ENCODE data around the gene SDK2. TPM values are rescaled to one million over a fixed set of nuclear protein-coding genes. Genes with fewer than 3 reads are reported as not detected.

The SDK2 gene
- polyA plus RNA-seq, 2 donors = 0.29 to 0.55 TPM

GRCh38 chr17:73363442-73364154 is 280.6 kb downstream of the SDK2 start:
- Histone ChIP-seq H3K4me3 (ENCODE audit: low read depth in 1 of 2, low read length in 2 of 2) (no peak overlapping the region), H3K27ac (ENCODE audit: low read depth in 2 of 2, low read length in 1 of 2) (no peak overlapping the region), H3K36me3 (ENCODE audit: control insufficient read depth in 2 of 2, insufficient read depth in 2 of 2, low read length in 1 of 2) (no peaks in the 10 kb centered on the region), H3K27me3 (ENCODE audit: control insufficient read depth in 1 of 2, insufficient read depth in 2 of 2, low read length in 2 of 2) (no peaks in the 10 kb centered on the region), H3K9me3 (ENCODE audit: control insufficient read depth in 2 of 2, insufficient read depth in 1 of 2, low read depth in 1 of 2, low read length in 1 of 2) (no peaks in the 10 kb centered on the region), H3K4me1 (ENCODE audit: control insufficient read depth in 2 of 2, insufficient read depth in 2 of 2, low read length in 1 of 2) (peaks cover 0 to 4% of the 10 kb centered on the region in 2 donors)
- WGBS, 2 donors = 69 to 75% methylated on average over 8 of the region's 8 CpGs

GRCh38 chr17:73362697-73363096 is 281.5 kb downstream of the SDK2 start:
- Histone ChIP-seq H3K36me3 (ENCODE audit: control insufficient read depth in 2 of 2, insufficient read depth in 2 of 2, low read length in 1 of 2) (no peaks in the 10 kb centered on the region), H3K9me3 (ENCODE audit: control insufficient read depth in 2 of 2, insufficient read depth in 1 of 2, low read depth in 1 of 2, low read length in 1 of 2) (no peaks in the 10 kb centered on the region), H3K4me3 (ENCODE audit: low read depth in 1 of 2, low read length in 2 of 2) (no peak overlapping the region), H3K27ac (ENCODE audit: low read depth in 2 of 2, low read length in 1 of 2) (no peak overlapping the region), H3K4me1 (ENCODE audit: control insufficient read depth in 2 of 2, insufficient read depth in 2 of 2, low read length in 1 of 2) (peaks cover 0 to 4% of the 10 kb centered on the region in 2 donors), H3K27me3 (ENCODE audit: control insufficient read depth in 1 of 2, insufficient read depth in 2 of 2, low read length in 2 of 2) (no peaks in the 10 kb centered on the region)
- WGBS, 2 donors = 81 to 88% methylated on average over 11 of the region's 11 CpGs

- H3K36me3 ChIP-seq (ENCODE audit: control insufficient read depth in 2 of 2, insufficient read depth in 2 of 2, low read length in 1 of 2) = no peaks in the 10 kb centered on the region
- 76 to 77% methylated on average over 29 of the region's 29 CpGs for WGBS, 2 donors
- H3K4me3 ChIP-seq (ENCODE audit: low read depth in 1 of 2, low read length in 2 of 2) = no peak overlapping the region
- peaks cover 3 to 8% of the 10 kb centered on the region in 2 donors for H3K4me1 ChIP-seq (ENCODE audit: control insufficient read depth in 2 of 2, insufficient read depth in 2 of 2, low read length in 1 of 2)
- no peaks in the 10 kb centered on the region for H3K27me3 ChIP-seq (ENCODE audit: control insufficient read depth in 1 of 2, insufficient read depth in 2 of 2, low read length in 2 of 2)
- no peak overlapping the region for H3K27ac ChIP-seq (ENCODE audit: low read depth in 2 of 2, low read length in 1 of 2)
- H3K9me3 ChIP-seq (ENCODE audit: control insufficient read depth in 2 of 2, insufficient read depth in 1 of 2, low read depth in 1 of 2, low read length in 1 of 2) = no peaks in the 10 kb centered on the region
Observed at GRCh38 chr17:73360961-73361761, 283.1 kb downstream of the SDK2 start.

GRCh38 chr17:73359987-73360410 is 284.2 kb downstream of the SDK2 start:
- no peaks in the 10 kb centered on the region for H3K36me3 ChIP-seq (ENCODE audit: control insufficient read depth in 2 of 2, insufficient read depth in 2 of 2, low read length in 1 of 2)
- H3K27ac ChIP-seq (ENCODE audit: low read depth in 2 of 2, low read length in 1 of 2) = no peak overlapping the region
- no peaks in the 10 kb centered on the region for H3K9me3 ChIP-seq (ENCODE audit: control insufficient read depth in 2 of 2, insufficient read depth in 1 of 2, low read depth in 1 of 2, low read length in 1 of 2)
- H3K4me1 ChIP-seq (ENCODE audit: control insufficient read depth in 2 of 2, insufficient read depth in 2 of 2, low read length in 1 of 2) = peaks cover 5 to 11% of the 10 kb centered on the region in 2 donors
- H3K27me3 ChIP-seq (ENCODE audit: control insufficient read depth in 1 of 2, insufficient read depth in 2 of 2, low read length in 2 of 2) = no peaks in the 10 kb centered on the region
- WGBS, 2 donors = 46 to 54% methylated on average over 7 of the region's 7 CpGs
- H3K4me3 ChIP-seq (ENCODE audit: low read depth in 1 of 2, low read length in 2 of 2) = no peak overlapping the region

- Histone ChIP-seq H3K4me1 (ENCODE audit: control insufficient read depth in 2 of 2, insufficient read depth in 2 of 2, low read length in 1 of 2) (peaks cover 5 to 11% of the 10 kb centered on the region in 2 donors), H3K36me3 (ENCODE audit: control insufficient read depth in 2 of 2, insufficient read depth in 2 of 2, low read length in 1 of 2) (no peaks in the 10 kb centered on the region), H3K4me3 (ENCODE audit: low read depth in 1 of 2, low read length in 2 of 2) (no peak overlapping the region), H3K27me3 (ENCODE audit: control insufficient read depth in 1 of 2, insufficient read depth in 2 of 2, low read length in 2 of 2) (no peaks in the 10 kb centered on the region), H3K27ac (ENCODE audit: low read depth in 2 of 2, low read length in 1 of 2) (no peak overlapping the region), H3K9me3 (ENCODE audit: control insufficient read depth in 2 of 2, insufficient read depth in 1 of 2, low read depth in 1 of 2, low read length in 1 of 2) (no peaks in the 10 kb centered on the region)
- 82 to 83% methylated on average over 10 of the region's 10 CpGs for WGBS, 2 donors
Observed at GRCh38 chr17:73359352-73359751, 284.9 kb downstream of the SDK2 start.

- Histone ChIP-seq H3K9me3 (ENCODE audit: control insufficient read depth in 2 of 2, insufficient read depth in 1 of 2, low read depth in 1 of 2, low read length in 1 of 2) (no peaks in the 10 kb centered on the region), H3K27me3 (ENCODE audit: control insufficient read depth in 1 of 2, insufficient read depth in 2 of 2, low read length in 2 of 2) (no peaks in the 10 kb centered on the region), H3K4me1 (ENCODE audit: control insufficient read depth in 2 of 2, insufficient read depth in 2 of 2, low read length in 1 of 2) (peaks cover 5 to 11% of the 10 kb centered on the region in 2 donors), H3K36me3 (ENCODE audit: control insufficient read depth in 2 of 2, insufficient read depth in 2 of 2, low read length in 1 of 2) (no peaks in the 10 kb centered on the region), H3K4me3 (ENCODE audit: low read depth in 1 of 2, low read length in 2 of 2) (no peak overlapping the region), H3K27ac (ENCODE audit: low read depth in 2 of 2, low read length in 1 of 2) (no peak overlapping the region)
- 79 to 91% methylated on average over 9 of the region's 9 CpGs for WGBS, 2 donors
Observed at GRCh38 chr17:73358668-73359067, 285.6 kb downstream of the SDK2 start.

GRCh38 chr17:73357981-73358380 is 286.3 kb downstream of the SDK2 start:
- H3K36me3 ChIP-seq (ENCODE audit: control insufficient read depth in 2 of 2, insufficient read depth in 2 of 2, low read length in 1 of 2) = no peaks in the 10 kb centered on the region
- H3K4me3 ChIP-seq (ENCODE audit: low read depth in 1 of 2, low read length in 2 of 2) = no peak overlapping the region
- no peaks in the 10 kb centered on the region for H3K27me3 ChIP-seq (ENCODE audit: control insufficient read depth in 1 of 2, insufficient read depth in 2 of 2, low read length in 2 of 2)
- WGBS, 2 donors = 88 to 90% methylated on average over 19 of the region's 19 CpGs
- no peaks in the 10 kb centered on the region for H3K9me3 ChIP-seq (ENCODE audit: control insufficient read depth in 2 of 2, insufficient read depth in 1 of 2, low read depth in 1 of 2, low read length in 1 of 2)
- H3K27ac ChIP-seq (ENCODE audit: low read depth in 2 of 2, low read length in 1 of 2) = no peak overlapping the region
- peaks cover 5 to 11% of the 10 kb centered on the region in 2 donors for H3K4me1 ChIP-seq (ENCODE audit: control insufficient read depth in 2 of 2, insufficient read depth in 2 of 2, low read length in 1 of 2)

- Histone ChIP-seq H3K36me3 (ENCODE audit: control insufficient read depth in 2 of 2, insufficient read depth in 2 of 2, low read length in 1 of 2) (no peaks in the 10 kb centered on the region), H3K27ac (ENCODE audit: low read depth in 2 of 2, low read length in 1 of 2) (no peak overlapping the region), H3K4me1 (ENCODE audit: control insufficient read depth in 2 of 2, insufficient read depth in 2 of 2, low read length in 1 of 2) (peaks cover 5 to 11% of the 10 kb centered on the region in 2 donors), H3K9me3 (ENCODE audit: control insufficient read depth in 2 of 2, insufficient read depth in 1 of 2, low read depth in 1 of 2, low read length in 1 of 2) (no peaks in the 10 kb centered on the region), H3K4me3 (ENCODE audit: low read depth in 1 of 2, low read length in 2 of 2) (no peak overlapping the region), H3K27me3 (ENCODE audit: control insufficient read depth in 1 of 2, insufficient read depth in 2 of 2, low read length in 2 of 2) (no peaks in the 10 kb centered on the region)
- 72 to 76% methylated on average over 9 of the region's 9 CpGs for WGBS, 2 donors
Observed at GRCh38 chr17:73357318-73357717, 286.9 kb downstream of the SDK2 start.

GRCh38 chr17:73356561-73357170 is 287.6 kb downstream of the SDK2 start:
- Histone ChIP-seq H3K36me3 (ENCODE audit: control insufficient read depth in 2 of 2, insufficient read depth in 2 of 2, low read length in 1 of 2) (no peaks in the 10 kb centered on the region), H3K9me3 (ENCODE audit: control insufficient read depth in 2 of 2, insufficient read depth in 1 of 2, low read depth in 1 of 2, low read length in 1 of 2) (no peaks in the 10 kb centered on the region), H3K4me1 (ENCODE audit: control insufficient read depth in 2 of 2, insufficient read depth in 2 of 2, low read length in 1 of 2) (peaks cover 5 to 11% of the 10 kb centered on the region in 2 donors), H3K27ac (ENCODE audit: low read depth in 2 of 2, low read length in 1 of 2) (no peak overlapping the region), H3K27me3 (ENCODE audit: control insufficient read depth in 1 of 2, insufficient read depth in 2 of 2, low read length in 2 of 2) (no peaks in the 10 kb centered on the region), H3K4me3 (ENCODE audit: low read depth in 1 of 2, low read length in 2 of 2) (no peak overlapping the region)
- 73 to 76% methylated on average over 8 of the region's 8 CpGs for WGBS, 2 donors
